Coronary artery (tissue), 2 donors: ENCODE measurements around the gene PTGDR2.

Source experiments
- DNase-seq: peaks from one replicate; pipeline ENCODE4 v3.0.0-alpha.2; 2017; ENCODE audit warnings: low spot score
- H3K27ac ChIP-seq, 2 donors: fragments of 200-600 bp; sonication (generic); one replicate each; pipeline ENCODE4 v1.5.1; 2016 to 2019
- H3K4me3 ChIP-seq: fragments of 200-600 bp; sonication (generic); 2 replicates; pipeline ENCODE4 v1.5.1; 2016; ENCODE audit warnings: mild to moderate bottlenecking, moderate library complexity
- TF ChIP-seq, protein P1 (sequence below): fragments of 200-600 bp; sonication (generic); IDR thresholded peaks from one replicate; pipeline ENCODE4 v1.5.1; 2019; ENCODE audit warnings: antibody characterized with exemption

The PTGDR2 gene

DNA sequence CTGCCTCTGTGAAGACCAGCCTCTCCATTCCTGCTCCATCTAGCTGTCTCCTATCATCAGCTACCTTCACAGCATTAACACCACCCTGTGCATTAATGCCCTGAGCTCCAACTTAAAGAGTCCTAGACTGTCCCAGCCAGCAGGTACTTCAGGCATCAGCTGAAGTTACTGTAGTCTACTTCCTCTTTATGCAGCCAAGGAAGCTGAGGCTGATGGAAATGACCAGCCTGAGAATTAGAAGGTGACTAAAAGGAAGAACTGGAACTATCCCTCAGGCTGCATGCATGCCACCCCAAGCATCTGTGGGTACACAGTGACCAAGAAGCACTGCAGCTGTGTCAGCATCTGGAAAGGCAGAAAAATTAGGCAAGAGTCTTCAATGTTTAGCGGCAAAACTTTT lies 42.4 kb downstream of the PTGDR2 start:
- Histone ChIP-seq H3K4me3 (no peak overlapping the region), H3K27ac (no peak overlapping the region)
- TF ChIP-seq, protein P1, sequence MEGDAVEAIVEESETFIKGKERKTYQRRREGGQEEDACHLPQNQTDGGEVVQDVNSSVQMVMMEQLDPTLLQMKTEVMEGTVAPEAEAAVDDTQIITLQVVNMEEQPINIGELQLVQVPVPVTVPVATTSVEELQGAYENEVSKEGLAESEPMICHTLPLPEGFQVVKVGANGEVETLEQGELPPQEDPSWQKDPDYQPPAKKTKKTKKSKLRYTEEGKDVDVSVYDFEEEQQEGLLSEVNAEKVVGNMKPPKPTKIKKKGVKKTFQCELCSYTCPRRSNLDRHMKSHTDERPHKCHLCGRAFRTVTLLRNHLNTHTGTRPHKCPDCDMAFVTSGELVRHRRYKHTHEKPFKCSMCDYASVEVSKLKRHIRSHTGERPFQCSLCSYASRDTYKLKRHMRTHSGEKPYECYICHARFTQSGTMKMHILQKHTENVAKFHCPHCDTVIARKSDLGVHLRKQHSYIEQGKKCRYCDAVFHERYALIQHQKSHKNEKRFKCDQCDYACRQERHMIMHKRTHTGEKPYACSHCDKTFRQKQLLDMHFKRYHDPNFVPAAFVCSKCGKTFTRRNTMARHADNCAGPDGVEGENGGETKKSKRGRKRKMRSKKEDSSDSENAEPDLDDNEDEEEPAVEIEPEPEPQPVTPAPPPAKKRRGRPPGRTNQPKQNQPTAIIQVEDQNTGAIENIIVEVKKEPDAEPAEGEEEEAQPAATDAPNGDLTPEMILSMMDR = no peak
- no peak for DNase-seq

DNA sequence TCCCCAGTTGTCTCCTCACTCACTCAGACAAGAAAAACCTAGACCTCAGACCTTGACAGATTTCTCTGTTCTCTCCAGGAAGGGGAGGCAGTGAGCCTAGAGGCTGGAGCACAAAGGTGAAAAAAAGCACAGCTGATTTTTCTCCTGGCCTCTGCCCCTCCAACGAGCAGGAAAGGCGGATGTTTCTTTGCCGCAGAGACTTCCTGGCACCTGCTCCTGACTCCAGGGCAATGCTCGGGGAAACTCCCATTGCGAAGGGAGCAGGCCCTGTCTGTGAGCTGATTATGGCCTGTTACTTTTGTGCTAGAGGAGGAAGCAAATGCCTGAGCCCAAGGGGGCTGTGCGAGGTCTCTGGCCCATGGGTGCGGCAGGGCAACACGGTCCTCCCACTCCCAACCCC lies 45.2 kb downstream of the PTGDR2 start:
- H3K4me3 ChIP-seq = no peak overlapping the region
- no peak overlapping the region for H3K27ac ChIP-seq
- TF ChIP-seq, protein P1 = no peak
- no peak for DNase-seq

DNA sequence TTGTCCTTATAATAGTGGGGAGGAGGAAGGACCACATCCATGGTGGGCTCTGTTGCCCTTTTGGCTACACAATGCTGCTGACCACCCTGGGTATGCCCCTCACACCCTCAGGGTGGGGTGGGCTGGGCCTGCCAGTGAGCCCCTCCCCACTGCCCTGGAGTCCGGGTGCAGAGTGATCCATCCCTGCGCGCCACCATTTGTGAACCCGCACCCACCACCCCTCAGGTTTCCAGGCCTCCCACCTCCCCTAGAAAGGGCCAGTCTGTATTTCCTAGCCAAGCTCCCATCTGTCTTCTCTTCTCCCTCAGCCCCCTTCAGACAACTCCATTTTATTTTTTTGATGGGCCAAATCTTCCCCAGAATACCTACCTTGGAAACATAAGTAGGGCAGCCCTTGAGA lies 45.6 kb downstream of the PTGDR2 start:
- no peak for DNase-seq
- Histone ChIP-seq H3K27ac (no peak overlapping the region), H3K4me3 (no peak overlapping the region)
- TF ChIP-seq, protein P1 = no peak

DNA sequence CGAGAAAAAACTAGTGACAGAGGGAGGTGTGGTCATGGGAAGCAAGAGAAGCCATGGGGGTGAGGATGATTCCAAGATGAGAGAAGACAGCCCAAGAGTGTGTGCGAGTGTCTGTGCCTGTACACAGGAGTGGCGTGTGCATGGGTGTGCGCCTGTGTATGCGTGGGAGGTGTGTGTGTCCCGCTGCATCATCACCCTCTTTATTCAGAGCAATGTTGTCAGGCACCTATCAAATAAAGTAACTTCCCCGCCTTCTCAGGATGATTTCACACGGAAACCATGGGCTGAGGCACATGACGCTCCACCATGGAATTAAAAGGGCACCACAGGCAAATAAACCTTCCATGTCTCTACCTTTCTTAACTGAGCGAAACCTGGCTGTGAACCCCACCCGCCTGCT lies 46.1 kb downstream of the PTGDR2 start:
- H3K27ac ChIP-seq = no peak overlapping the region
- DNase-seq = no peak
- TF ChIP-seq, protein P1 = no peak
- no peak overlapping the region for H3K4me3 ChIP-seq

DNA sequence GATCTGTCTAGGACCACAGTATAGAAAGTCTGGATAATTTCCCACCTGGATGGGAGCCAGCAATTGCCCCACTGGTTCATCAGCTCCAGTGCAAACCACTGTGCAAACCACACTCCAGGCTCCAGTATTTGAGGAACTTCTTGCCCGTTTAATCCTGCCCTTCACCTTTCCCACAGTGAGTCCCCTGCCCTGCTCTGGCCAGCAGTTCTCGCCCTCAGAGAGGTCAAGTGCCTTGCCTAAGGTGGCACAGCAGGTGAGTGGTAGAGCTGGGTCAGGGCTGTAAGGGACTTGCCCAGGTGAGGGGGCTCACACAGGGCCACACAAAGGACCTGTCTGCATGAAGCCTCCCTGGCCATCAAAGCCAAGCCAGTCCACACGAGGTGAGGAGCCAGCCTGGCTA lies 46.5 kb downstream of the PTGDR2 start:
- TF ChIP-seq, protein P1 = no peak
- no peak overlapping the region for H3K4me3 ChIP-seq
- DNase-seq = no peak
- H3K27ac ChIP-seq = no peak overlapping the region

DNA sequence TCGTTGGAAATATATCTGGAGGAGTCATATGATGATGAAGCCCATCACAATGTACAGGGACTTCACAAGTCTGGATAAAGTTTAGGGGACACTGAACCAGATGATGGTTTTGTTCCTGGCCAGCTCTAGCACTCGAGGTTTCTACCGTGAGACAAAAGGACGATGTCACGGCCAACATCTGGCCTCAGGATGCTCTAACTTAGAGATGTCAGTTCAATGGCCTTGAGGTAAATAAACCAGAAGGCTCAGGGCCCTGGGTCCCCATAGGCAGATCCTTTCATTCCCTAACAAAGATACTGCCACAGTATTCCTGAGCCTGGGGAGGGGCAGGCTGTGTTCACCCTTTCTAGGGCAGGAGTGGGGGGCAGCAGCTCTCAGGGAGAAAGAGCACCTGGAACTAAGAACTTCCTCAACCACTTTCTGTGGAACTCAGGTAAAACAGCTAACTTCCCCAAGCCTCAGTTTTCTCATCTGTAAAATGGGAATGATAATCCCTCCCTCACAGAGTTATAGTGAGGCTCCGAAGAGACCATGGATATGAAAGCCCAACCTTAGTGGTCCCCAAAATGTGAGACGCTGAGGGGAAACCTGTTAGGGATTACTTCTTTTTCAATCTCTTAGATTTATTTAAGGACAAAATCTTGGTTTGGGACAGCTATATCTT lies 52.3 kb downstream of the PTGDR2 start:
- Histone ChIP-seq H3K4me3 (no peak overlapping the region), H3K27ac (no peak overlapping the region)
- TF ChIP-seq, protein P1 = no peak
- no peak for DNase-seq

DNA sequence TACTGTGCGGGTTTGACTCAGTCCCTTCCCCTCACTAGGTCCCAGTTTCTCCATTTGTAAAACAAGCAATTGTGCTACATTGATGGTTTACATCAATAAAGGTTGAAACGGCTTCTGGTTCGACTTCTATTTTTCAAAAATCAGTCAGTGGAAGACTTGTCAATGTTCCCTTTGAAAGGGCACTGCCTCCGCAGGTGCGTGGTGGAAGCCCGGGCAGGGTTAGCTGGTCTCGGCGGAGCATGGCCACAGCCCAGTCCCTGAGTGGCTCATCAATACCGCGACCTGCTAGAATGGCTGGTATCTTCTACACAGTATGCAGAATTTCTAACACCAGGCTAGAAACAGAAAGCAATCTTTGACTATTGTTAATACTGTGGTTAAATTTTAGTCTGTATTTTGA lies 54.6 kb downstream of the PTGDR2 start:
- DNase-seq = no peak
- H3K4me3 ChIP-seq = no peak overlapping the region
- no peak overlapping the region for H3K27ac ChIP-seq
- TF ChIP-seq, protein P1 = no peak
